Osteocyte (in vitro differentiated cells): Measurements from ENCODE around the gene UBXN1. TPM values are rescaled to one million over a fixed set of nuclear protein-coding genes. Genes with fewer than 3 reads are reported as not detected.
A peak's percentile ranks its signal among the peaks of the same experiment; 100 is the strongest.

Source experiments
- DNase-seq: peaks from one replicate; pipeline ENCODE4 v3.0.0; 2021; ENCODE audit warnings: mixed read lengths; ENCODE audit not compliant: unreplicated experiment; ENCODE audit errors: extremely low spot score
- H3K27ac Mint-ChIP-seq: one replicate; pipeline ENCODE4 v1.8.0; 2021; ENCODE audit warnings: mild to moderate bottlenecking, mixed read lengths; ENCODE audit not compliant: unreplicated experiment
- H3K27me3 Mint-ChIP-seq: one replicate; pipeline ENCODE4 v1.8.0; 2021; ENCODE audit warnings: mixed read lengths; ENCODE audit not compliant: unreplicated experiment
- H3K36me3 Mint-ChIP-seq: one replicate; pipeline ENCODE4 v1.8.0; 2021; ENCODE audit warnings: mixed read lengths; ENCODE audit not compliant: unreplicated experiment
- H3K4me1 Mint-ChIP-seq: one replicate; pipeline ENCODE4 v1.8.0; 2021; ENCODE audit warnings: mixed read lengths; ENCODE audit not compliant: unreplicated experiment
- H3K4me3 Mint-ChIP-seq: one replicate; pipeline ENCODE4 v1.8.0; 2021; ENCODE audit warnings: mild to moderate bottlenecking, moderate library complexity, mixed read lengths; ENCODE audit not compliant: unreplicated experiment
- H3K9me3 Mint-ChIP-seq: one replicate; pipeline ENCODE4 v1.8.0; 2021; ENCODE audit warnings: mixed read lengths; ENCODE audit not compliant: unreplicated experiment
- total RNA-seq: library from RNA; stranded (reverse); gene quantifications from 2 replicates; pipeline ENCODE4 v1.2.1, GENCODE V29; 2021
- TF ChIP-seq, protein P1 (sequence below): fragments of 200-600 bp; sonication (generic); IDR thresholded peaks from 2 replicates; pipeline ENCODE4 v1.5.0; 2021; ENCODE audit warnings: antibody characterized with exemption, mild to moderate bottlenecking, moderate library complexity

The UBXN1 gene
- total RNA-seq, 1 donor from 2014 or later, result 132 TPM

DNA sequence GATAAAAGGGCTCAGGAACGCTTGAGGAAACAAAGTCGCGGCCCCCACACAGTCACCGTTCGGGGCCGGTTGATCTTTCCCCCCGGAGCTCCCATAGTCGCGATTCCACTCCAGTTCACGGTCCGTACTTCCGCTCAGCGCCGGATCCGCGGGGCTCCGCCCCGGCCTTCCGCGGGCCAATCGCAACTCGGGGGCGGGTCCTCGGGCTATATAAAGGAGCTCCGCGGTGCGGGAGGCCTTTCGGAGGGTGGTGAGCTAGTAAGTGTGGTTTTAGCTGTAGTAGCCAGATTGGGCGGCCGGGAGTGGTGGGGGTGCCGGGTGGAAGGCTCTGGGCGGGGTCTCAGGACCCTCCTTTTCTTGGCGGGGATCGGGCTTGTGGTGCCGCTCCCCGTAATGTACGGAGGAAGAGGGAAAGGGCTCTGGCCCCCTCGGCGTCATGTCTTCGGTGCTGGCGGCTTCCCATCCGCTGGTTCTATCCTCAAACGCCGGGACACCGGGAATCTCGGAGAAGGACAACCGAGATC is 13.7 kb downstream of the UBXN1 start, which contains the start of the genes C11orf98 and CSKMT:
Gene C11orf98 (minus strand): TSS at position 136 of the 524 bp plus-strand sequence. CDS start 41 bp downstream, at position 95.
Gene CSKMT (plus strand): TSS at position 238 of the 524 bp plus-strand sequence. CDS start 568 bp downstream, outside the sequence.
- H3K27ac Mint-ChIP-seq, result peak within 1 kb of the TSS; percentile 96
- H3K27me3 Mint-ChIP-seq, result no peaks in the 10 kb centered on the region
- TF ChIP-seq, protein P1, sequence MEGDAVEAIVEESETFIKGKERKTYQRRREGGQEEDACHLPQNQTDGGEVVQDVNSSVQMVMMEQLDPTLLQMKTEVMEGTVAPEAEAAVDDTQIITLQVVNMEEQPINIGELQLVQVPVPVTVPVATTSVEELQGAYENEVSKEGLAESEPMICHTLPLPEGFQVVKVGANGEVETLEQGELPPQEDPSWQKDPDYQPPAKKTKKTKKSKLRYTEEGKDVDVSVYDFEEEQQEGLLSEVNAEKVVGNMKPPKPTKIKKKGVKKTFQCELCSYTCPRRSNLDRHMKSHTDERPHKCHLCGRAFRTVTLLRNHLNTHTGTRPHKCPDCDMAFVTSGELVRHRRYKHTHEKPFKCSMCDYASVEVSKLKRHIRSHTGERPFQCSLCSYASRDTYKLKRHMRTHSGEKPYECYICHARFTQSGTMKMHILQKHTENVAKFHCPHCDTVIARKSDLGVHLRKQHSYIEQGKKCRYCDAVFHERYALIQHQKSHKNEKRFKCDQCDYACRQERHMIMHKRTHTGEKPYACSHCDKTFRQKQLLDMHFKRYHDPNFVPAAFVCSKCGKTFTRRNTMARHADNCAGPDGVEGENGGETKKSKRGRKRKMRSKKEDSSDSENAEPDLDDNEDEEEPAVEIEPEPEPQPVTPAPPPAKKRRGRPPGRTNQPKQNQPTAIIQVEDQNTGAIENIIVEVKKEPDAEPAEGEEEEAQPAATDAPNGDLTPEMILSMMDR, result no peak
- peak within 1 kb of the TSS; percentile 91 for H3K4me3 Mint-ChIP-seq
- H3K36me3 Mint-ChIP-seq, result peaks cover 10% of the 10 kb centered on the region
- H3K9me3 Mint-ChIP-seq, result no peaks in the 10 kb centered on the region
- H3K4me1 Mint-ChIP-seq, result peaks cover 29% of the 10 kb centered on the region
- peak; percentile 98 for DNase-seq

DNA sequence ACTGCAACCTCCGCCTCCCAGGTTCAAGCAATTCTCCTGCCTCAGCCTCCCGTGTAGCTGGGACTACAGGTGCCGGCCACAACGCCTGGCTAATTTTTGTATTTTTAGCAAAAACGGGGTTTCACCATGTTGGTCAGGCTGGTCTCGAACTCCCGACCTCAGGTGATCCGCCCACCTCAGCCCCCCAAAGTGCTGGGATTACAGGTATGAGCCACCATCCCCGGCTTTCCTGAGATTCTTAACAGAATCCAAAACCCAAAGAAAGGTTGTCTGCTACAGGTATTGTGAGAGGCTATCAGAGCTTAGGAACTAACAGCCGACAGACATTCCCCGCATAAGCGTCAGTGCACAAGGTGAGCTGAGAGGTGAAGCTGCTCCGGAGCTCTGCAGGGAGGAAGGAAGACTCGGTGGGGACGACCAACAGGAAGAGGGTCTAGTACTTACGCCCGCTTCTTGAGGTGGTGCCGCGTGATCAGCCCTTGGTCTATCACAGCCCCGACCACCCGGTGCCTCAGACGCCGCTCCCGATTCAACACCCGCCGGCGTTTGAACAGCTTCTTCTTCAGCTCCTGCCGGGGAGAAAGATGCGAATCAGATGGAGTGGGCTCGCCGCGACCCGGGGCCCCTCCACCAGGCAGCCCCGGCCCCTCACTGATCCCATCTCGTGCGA is 14.3 kb downstream of the UBXN1 start:
- TF ChIP-seq, protein P1, result no peak
- Mint-ChIP-seq H3K4me1 (peaks cover 25% of the 10 kb centered on the region), H3K27ac (peak overlapping the region; percentile 96), H3K36me3 (peaks cover 10% of the 10 kb centered on the region), H3K27me3 (no peaks in the 10 kb centered on the region), H3K4me3 (peak overlapping the region; percentile 91), H3K9me3 (no peaks in the 10 kb centered on the region)
- no peak for DNase-seq

DNA sequence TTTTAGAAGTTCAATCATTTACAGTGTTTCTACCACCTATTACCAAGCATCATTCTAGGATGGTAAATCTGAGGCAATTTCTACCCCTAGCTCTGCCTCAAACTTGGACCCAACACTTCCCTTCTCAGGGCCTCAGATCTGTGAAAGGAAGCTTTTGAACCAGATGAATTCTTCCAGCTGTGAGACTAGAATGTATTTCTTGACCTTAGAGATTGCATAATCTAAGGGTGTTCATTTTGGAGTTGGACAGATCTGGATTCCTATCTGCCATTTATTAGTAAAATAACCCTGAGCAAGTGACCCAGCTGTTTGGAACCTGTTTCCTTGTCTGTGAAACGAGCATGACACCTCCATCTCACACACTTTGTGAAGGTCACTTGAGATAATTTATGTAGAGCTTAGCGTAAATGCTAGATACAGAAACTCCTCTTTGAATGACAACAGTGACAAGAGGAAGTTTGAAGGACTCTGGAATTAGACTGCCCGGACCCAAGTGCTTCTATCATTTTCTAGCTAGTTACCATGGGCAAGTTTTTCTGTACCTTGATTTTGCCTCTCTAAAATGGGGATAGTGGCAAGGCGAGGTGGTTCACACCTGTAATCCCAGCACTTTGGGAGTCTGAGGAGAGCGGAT is 22.0 kb downstream of the UBXN1 start:
- H3K27ac Mint-ChIP-seq, result no peak overlapping the region
- no peaks in the 10 kb centered on the region for H3K27me3 Mint-ChIP-seq
- H3K36me3 Mint-ChIP-seq, result no peaks in the 10 kb centered on the region
- no peak overlapping the region for H3K4me3 Mint-ChIP-seq
- no peak for DNase-seq
- H3K4me1 Mint-ChIP-seq, result peaks cover 14% of the 10 kb centered on the region
- no peaks in the 10 kb centered on the region for H3K9me3 Mint-ChIP-seq
- TF ChIP-seq, protein P1, result no peak

DNA sequence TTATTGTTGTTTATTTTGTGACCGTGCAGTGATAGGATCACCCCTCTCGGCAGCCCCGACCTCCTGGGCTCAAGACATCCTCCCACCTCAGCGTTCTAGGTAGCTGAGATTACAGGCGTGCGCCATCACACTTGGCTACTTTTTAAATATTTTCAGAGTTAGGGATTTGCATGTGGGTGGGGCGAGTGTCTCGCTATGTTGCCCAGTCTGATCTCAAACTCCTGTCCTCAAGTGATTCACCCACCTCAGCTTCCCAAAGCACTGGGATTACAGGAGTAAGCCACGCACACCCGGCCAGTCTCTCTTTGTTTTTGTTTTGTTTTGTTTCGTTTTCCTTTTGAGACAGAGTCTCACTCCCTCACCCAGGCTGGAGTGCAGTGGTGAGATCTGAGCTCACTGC is 24.6 kb downstream of the UBXN1 start:
- DNase-seq, result no peak
- TF ChIP-seq, protein P1, result no peak
- H3K27me3 Mint-ChIP-seq, result no peaks in the 10 kb centered on the region
- H3K27ac Mint-ChIP-seq, result peak overlapping the region; percentile 98
- peaks cover 14% of the 10 kb centered on the region for H3K4me1 Mint-ChIP-seq
- H3K9me3 Mint-ChIP-seq, result no peaks in the 10 kb centered on the region
- peak overlapping the region; percentile 40 for H3K4me3 Mint-ChIP-seq
- H3K36me3 Mint-ChIP-seq, result peaks cover 2% of the 10 kb centered on the region
